IPS-NIHi7 (cell line): ENCODE results near the gene TENM3.

Experiments
- DNase-seq: peaks from one replicate; pipeline ENCODE4 v3.0.0; 2012; ENCODE audit warnings: mixed read lengths; ENCODE audit errors: extremely low spot score

Gene TENM3

DNA sequence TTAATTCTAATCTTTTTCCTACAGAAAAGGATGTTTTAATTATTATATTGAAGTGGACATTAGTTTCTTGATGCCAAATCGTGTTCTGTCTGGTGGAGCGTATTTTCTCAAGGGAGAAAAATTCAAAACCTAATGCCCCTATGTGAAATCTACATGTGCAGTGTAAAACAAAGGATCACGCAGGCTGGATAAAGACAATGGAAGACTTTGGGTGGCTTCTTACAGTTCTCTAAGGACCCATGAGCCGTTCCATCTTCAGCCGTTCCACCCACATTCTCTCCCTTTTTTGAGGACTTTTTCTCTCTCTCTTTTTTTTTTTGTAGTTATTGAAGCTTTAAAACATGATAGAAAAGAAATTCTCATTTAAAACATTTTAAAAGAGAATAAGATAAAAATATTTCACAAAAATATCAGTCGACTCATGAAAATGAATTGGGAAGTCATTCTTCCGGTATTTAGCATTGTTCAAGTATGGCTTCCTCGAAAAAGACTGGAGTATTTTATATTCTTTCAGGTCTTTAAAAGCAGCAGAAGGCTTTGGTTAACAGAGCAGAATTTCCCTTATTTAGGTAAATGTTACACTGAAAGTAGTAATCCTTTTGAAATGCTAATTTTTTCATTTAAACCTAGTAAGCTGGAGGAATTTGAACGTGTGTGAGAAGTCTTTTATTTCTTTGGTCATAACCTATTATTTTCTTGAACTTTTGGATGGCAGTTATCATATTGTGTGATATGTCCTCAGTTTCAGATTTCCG is 11.0 kb downstream of the TENM3 start:
- DNase-seq = no peak

DNA sequence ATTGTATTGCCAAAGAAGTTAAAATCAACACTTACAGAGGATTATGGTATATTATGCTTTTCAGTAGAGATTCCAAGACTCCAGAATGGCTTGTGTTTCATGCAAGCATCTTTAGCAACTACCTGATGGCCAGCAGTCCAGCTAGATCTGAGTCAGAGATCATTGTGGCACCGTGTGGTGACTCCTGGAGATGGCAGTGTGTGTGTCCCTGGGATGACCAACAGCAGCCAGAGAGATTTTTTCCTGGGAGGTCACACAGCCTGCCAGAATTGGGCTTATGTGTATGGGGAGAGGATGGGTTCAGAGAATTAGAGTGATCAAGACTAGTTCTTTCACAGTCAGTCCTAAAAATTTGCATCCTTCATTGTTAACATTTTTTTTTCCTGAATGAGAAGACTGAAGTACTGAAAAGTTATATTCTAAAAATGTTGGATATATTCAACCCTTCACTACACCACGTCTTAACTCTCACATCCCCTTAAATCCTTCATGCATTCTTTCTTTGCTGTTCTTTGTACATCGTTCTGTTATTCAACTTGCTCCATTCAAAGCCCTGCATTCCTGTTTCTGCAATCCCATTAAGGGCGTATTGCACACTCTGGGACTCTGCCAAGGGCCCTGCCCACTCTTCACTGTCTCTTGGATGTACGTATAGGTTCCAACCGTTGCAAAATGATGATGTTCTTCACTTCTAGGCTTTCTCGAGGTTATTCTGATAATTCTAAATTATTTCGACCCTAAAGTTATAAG is 12.4 kb downstream of the TENM3 start:
- no peak for DNase-seq

DNA sequence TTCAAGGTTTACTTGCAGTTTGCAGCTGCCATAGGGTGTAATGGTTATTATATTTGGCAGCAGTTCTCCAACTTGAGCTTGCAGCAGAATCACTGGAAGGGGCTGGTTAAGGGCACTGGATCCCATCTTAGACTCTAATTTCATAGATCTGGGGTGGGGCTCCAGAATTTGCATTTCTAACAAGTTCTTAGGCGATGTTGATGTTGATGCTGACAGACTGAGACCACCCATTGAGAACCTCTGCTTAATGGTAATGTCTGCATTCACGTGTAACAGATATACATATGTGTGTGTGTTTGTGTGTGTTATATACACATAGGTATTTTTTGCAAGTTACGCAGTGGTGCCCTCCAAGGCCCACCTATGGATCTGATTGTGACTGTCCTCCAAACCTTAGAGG is 13.8 kb downstream of the TENM3 start:
- no peak for DNase-seq

DNA sequence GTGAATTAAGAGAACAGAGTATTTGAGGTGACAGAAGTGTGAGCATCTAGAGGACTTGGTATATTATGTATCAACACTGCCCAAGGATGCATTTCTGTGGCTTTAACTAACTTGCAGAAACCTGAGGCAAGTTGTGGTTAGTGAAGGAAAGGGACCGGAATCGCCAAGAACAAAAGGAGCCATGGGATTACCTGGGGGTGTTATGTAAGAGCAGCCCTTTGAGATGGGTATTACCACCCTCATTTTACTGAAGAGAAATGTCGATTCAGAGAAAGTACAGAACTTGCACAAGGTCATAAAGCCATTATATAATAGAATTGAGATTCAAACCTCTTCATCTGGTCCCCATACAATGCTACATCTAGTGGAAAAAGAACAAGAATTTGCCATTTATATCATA is 14.3 kb downstream of the TENM3 start:
- no peak for DNase-seq

DNA sequence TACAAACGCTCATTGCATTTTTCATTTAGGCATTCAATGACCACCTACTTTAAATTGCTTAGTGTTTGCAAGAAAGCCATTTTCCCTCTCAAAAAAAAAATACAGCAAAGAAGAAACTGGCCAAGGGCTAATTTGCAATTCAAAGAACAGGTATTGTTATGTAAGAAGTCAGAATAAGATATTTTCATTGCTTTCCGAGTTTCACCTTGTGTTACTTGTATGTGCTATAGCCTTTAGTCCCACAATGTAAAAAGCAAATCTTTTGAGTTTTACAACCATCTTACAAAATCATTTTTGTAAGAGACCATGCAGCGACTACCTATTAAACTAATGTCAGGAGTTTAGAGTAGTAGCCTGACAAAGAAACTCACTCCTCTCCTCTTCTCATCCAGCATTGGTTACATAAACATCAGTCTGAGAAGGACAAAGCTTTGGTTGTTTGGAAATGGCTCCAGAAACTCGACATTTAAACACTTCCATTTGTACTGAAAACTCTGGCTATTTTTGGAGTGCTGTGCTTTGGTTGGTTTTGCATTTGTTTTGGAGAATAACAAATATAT is 15.3 kb downstream of the TENM3 start:
- DNase-seq = no peak

DNA sequence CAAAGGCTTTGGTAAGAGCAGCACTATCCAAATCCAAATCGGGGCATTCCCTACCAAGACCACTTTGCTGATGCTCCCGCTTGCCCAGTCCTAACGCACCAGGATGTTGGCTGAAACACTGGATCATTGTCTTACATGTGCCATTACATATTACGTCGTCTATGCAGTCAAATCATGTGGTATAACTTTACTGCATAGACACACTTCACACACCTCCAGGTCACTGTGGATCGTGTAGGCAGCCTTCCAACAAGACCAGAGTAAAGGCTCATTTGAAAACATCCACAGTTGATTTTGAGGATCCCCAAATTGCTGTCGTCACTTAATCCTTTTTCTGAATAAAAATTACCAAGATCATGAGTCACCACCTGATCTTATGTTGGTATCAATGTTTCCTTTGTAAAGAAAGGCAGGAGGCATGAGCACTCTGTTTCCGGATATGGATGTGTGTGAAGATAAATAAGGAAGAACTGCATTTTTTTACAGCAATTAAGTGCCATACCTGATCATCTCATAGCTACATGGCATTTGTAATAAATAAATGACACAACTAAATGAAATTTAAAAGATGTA is 18.5 kb downstream of the TENM3 start:
- no peak for DNase-seq

DNA sequence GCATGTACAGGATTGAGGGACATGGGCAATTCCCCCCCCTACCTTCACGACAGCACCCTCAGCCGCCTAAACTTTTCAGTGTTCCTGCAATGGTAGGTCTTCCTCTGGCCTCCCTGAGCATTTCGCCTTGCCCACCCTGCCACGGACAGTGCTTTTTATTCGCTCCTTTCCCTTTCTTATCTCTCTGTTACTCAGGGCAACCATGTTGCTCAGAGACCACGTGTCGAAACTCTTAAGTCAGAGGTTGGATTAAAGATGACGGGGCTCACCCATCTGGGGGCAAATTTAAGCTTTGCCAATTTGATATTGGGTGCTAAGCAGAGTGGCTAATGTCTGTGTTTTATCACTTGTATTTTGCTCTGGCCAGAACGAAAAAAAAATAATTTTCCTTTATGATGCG is 20.4 kb downstream of the TENM3 start:
- no peak for DNase-seq

DNA sequence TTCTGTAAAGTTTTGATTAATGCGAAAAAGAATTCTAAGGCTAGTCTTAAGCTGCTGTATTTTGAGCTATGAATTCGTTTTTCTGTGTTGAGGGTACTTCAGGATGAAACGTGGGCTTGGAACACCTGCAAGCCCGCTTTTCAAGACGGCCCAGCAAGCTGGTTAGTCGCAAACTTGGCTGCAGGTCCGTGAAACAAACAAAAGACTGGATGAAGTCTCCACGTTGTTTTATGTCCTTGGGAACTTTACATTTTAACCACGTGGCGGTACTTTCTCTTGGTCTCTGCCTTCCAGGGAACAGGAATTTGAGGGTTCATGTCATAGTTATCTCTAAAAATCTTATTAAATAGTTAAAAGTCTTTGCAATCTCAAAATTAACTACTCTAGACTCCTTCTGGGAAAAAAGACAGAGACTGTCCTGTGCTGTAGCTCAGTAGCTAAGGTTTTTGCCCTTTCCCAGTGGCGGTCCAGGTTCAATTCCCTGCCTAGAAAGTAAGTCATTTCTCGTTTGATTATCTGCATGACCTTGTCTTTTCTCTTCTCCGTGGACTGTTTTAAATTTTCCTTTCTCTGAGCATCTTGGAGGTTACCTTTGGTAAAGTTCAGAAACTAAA is 21.0 kb downstream of the TENM3 start:
- DNase-seq = no peak

DNA sequence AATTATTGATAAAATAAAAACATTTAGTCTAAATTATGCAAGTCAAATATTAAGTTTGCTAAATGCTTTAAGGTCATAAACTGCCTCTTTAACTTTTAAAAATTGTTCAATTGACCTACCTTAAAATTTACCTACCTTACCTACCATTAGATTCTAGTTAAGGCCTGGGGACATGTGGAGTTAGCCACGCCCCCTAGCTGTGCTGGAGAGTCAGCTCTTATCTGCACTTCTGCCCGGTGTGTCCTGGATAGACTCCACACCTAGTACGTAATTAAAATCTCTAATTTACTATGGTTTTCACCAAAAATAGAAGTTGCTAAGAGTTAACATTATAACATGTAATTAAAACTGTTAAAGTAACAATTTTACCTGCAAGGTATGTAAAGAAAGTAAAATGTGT is 22.7 kb downstream of the TENM3 start:
- no peak for DNase-seq

DNA sequence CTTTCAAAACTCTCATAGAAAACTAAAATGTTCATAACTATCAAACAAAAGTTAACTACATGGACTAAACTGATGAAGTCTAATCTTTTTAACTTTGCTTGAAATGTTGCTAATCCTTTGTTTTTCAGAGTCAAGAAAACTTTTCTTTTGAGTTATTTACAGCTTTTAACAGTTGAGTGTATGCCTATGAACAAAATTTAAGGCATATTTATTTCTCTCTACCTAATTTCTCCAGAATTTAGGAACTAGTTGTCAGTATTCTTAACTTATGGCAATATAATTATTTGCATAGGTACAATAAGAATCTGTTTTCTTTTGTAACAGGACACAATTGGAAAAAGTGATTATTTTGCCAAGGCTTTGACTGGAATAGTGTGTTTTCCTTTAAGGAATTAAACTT is 23.8 kb downstream of the TENM3 start:
- no peak for DNase-seq

DNA sequence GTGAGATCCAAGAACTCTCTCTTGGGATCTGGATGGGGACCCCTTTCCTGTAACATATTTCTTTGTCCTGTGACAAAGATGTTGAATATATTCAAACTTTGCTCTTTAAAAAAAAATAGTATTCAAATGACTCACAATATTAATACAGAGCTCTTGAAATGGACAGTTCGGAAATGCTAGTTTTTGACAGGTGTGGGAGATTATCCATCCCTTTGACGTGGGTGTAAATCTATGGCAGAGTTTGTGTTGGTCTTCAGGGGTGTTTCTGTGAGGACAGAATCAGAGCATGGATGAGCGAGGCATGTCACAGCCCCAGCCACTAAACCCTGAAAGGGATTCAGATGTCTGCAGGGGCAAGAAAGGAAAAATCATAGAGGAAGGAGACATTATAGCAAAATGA is 25.8 kb downstream of the TENM3 start:
- no peak for DNase-seq

DNA sequence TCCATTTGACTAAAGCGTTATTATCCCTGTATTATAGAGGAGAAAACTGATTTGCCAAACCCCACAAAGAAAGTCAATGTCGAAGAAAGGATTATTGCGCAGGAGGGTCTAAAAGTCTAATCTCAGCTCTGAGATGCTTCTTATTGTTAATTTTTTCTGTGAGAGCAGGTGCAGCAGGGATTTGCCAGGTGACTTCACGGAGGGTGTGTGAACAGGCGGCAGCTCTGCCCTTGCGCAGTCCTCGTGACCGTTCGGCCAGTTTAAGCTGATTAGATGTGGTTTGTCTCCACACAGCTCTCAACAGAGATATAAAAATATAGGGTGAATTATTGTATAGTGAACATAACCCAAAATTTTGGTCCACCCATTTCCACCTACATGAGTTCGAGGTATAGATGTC is 28.5 kb downstream of the TENM3 start:
- no peak for DNase-seq

DNA sequence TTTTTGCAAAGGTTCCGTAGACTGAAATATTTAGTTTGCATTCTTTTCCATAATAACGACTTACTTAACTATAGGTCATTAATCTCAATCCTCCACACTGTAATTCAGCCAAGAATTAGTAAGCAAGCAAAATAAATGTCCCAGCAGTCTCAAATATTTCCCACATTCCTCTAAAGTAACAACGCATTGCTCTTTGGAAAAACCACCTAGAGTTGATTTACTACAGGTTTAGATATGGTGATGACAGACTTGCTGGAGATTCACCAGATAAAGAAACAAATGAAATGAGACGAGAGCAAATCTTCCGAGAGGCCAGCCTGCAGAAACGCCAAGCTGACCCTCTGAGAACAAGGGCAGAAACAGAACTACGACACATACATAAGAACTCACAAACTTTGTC is 28.9 kb downstream of the TENM3 start:
- DNase-seq = no peak

DNA sequence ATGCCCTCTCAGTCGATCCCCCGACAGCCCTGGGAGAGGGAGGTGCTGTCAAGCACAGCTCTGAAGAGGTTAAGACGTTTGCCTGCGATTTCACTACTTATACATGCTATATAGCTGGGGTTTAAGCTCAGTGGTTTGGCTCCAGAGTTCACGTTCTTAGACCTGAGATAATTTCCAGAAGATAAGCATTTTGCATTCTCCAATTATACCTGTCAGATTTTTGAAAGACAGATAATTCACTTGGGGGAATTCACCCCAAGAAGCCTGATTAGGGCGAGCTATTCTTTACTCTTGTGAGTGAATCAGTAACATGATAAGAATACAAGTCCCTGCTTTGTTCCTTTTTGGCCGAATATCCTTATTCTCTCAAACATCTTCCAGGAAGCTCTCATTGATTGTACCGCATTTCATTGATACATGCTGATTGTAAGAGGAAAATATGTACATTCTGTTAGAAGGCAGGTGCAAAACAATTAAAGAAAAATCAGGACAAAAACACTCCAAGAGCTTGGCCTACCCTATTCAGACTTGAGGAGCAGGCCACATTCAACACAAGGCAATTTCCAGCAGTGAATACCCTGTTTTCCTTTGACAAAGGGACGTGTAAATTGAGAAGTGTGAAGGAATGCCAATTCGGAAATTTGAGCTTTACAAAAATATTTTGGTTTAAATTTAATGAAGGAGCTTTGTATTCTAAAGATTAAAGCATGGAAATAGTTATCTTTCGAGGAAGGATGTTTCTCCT is 30.2 kb downstream of the TENM3 start:
- DNase-seq = no peak

DNA sequence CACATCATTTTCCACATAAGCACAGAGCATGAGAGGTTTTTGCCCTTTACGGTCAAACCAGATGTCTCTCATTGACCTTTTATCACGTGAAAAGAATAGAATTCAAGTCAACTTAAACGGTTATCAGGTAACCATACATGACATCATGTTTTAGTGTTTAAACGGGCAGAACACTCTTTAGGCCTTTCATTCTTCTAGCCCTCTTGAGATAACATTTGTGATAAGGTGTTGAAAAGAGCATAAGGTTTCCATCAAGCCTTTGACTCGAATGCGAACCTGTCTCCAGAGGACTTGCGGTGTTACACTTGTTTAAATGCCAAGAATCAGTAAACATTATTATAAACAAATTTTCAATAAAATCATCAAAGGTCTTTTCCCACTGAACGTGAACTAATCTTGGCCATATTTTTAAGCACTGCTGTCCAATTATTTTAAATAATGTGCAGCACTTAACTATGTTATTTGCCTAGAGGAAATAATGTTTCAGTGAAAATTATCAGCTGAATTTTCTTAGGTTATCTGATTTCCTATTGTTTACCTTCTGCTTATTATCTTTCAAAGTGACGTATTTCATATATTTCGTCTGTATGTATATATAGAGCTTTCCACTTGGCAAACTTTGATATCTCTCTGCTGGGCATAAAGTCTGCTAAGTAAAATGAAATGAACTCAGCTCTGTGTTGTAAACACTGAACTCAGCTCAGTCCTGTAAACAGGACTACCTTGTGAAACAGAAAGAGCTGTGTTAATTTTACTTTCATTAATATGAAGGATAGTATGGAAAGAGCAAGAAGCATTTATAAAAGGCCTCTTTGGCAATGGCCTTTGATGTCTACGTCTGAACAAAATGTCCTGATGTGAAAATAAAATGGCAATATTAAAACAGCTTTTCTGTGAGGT is 33.3 kb downstream of the TENM3 start:
- DNase-seq = no peak

DNA sequence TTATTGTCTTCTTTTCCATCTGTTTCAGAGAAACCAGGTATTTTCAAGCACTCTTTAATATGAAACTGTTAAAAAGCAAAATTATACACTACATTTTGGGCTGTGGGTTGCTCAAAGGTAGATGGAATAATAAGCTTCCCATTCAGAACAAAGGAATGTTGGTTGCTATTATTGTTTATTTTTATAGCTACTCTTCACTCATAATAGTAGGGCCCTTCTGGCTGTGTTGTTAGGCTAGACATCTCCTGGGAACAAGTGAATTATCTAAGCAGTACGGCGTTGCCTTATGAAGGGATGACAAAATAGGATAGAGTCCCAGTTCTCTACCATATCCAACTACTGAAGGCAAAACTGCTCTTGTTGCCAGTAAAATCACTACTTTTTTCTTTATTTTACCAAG is 34.2 kb downstream of the TENM3 start:
- no peak for DNase-seq

DNA sequence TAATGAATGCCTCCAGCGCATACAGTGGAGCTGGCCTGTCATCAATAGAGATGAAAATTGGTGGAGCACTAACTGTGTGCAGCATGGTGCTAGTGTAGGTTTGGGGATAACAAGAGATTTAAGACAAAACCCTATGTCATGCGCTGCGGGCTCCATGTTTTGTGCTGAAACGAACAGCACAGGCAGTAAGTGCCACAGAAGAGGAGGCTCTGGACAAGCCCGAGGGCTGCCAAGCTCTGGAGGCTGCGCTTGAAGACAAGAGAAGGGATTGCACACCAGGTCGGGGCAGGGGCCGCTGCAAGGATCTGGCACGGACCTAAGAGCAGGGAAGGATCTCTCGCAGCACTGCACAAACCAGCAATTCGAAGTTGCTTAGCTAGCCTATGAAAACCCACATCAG is 35.5 kb downstream of the TENM3 start:
- no peak for DNase-seq

DNA sequence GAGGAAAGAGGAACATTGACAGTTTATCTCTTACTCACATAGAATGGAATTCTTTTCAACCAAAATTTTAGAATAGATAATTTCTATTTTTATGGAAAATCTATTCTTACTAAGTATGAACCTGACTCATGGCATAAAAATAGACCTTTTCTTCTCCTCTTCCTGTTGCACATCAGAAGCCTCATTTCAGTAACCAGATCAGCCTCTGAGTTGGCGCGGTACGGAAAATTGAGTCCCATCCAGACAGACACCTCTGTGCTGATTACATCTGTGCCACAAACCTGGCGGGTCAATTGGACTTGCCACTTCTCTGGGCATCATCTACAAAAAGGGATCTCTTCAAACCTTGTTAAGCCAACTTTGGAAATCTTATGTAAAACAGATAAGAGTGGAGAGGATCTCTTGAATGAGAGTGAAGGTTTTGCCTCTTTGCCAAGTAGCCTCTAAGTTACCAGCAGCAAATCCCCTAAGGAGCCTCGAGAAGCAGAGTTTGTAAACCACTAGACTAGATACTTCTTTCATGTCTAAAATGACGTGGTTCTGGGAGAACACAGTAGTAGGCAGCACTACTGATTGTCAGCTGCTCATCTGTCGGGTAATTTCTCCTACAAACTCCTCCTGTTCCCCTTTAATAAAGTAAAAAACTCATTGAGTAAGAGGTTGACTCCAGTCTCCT is 37.4 kb downstream of the TENM3 start:
- no peak for DNase-seq

DNA sequence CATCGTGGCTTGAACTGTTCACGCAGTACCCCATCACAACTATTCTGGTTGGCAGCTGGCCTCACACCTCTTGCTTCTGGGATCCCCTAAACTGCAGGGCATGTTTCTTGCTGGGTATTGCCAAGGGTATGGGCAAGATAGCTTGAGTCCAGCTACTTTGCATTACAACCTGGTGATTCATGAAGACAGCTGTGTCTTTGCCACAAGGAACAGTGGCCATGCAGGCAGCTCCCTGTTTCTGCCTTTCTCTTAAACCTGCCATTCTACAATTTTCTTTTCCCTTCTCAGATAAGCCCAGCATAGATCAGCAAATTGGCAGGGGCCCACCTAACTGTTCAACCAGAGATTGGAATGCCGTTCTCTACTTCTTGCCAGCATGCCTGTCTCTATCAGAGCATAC is 42.8 kb downstream of the TENM3 start:
- no peak for DNase-seq

DNA sequence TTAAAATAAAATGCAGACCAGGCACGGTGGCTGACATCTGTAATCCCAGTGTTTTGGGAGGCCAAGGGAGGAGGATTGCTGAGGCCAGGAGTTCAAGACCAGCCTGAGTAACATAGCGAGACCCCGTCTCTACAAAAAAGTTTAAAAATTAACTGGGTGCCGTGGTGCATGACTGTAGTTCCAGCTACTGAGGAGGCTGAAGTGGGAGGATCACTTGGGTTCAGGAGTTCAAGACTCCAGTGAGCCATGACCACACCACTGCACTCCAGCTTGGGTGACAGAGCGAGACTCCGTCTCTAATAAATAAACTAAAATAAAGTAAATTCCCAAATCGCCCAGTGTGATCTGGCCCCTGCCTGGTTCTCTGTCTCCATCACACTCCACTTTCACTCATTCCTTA is 43.7 kb downstream of the TENM3 start:
- DNase-seq = no peak
